ENCODE results near the gene PPP2R5E. TPM values are rescaled to one million over a fixed set of nuclear protein-coding genes. Genes with fewer than 3 reads are reported as not detected.

The PPP2R5E gene
- polyA plus RNA-seq, 3 donors, result 8.9 to 26.3 (median 15.1) TPM

DNA sequence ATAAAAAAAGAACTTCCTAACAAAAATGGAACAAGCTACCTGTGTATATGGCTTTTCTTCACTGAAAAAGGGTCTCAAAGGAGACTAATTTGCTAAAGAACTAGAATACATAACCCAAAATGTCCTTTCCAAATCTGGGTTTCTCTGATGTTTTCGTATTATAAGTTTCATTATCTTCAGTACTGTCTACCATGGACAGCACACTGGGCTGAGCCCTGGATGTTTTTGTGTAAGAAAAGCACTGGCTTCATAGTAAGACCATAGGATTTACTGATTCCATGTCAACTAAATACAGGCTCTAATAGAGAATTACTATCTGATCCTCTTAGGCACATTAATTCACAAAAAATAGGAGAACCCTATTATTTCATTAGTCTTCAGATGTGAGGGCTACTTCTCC lies 130.2 kb downstream of the PPP2R5E start:
- H3K4me1 ChIP-seq (ENCODE audit: control insufficient read depth in 1 of 2, insufficient read depth in 2 of 2, low read length in 2 of 2), result no peaks in the 10 kb centered on the region
- intact Hi-C loops (cut with micrococcal nuclease), result no loop called here
- Mint-ChIP-seq H3K36me3 (peaks cover 38% of the 10 kb centered on the region in 2 donors), H3K4me1 (no peaks in the 10 kb centered on the region), H3K9me3 (no peaks in the 10 kb centered on the region), H3K4me3 (no peak overlapping the region), H3K27ac (no peak overlapping the region), H3K27me3 (ENCODE audit: low read depth in 3 of 3) (peaks cover 0 to 1% (median 0%) of the 10 kb centered on the region in 3 donors)
- H3K79me2 ChIP-seq (ENCODE audit: insufficient read depth, low read length), result no peaks in the 10 kb centered on the region
- WGBS (ENCODE audit: insufficient coverage), result no CpG with 5 or more reads among the region's 1 CpG
- no peaks in the 10 kb centered on the region for H3K27me3 ChIP-seq (ENCODE audit: control insufficient read depth in 2 of 2, insufficient read depth in 2 of 2, low read length in 2 of 2)
- TF ChIP-seq, protein P1, sequence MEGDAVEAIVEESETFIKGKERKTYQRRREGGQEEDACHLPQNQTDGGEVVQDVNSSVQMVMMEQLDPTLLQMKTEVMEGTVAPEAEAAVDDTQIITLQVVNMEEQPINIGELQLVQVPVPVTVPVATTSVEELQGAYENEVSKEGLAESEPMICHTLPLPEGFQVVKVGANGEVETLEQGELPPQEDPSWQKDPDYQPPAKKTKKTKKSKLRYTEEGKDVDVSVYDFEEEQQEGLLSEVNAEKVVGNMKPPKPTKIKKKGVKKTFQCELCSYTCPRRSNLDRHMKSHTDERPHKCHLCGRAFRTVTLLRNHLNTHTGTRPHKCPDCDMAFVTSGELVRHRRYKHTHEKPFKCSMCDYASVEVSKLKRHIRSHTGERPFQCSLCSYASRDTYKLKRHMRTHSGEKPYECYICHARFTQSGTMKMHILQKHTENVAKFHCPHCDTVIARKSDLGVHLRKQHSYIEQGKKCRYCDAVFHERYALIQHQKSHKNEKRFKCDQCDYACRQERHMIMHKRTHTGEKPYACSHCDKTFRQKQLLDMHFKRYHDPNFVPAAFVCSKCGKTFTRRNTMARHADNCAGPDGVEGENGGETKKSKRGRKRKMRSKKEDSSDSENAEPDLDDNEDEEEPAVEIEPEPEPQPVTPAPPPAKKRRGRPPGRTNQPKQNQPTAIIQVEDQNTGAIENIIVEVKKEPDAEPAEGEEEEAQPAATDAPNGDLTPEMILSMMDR (IDR thresholded peaks at IDR 0.05), result no peak
- no peak for DNase-seq
- peaks cover 25 to 66% of the 10 kb centered on the region in 2 donors for H3K36me3 ChIP-seq (replicated peaks in 1 of 2; ENCODE audit: control insufficient read depth in 1 of 2, insufficient read depth in 2 of 2, low read length in 2 of 2)
- H2AFZ ChIP-seq (ENCODE audit: insufficient read depth, low read depth, low read length, poor library complexity, severe bottlenecking), result no peak overlapping the region
- H4K20me1 ChIP-seq (ENCODE audit: insufficient read depth, low read length), result no peaks in the 10 kb centered on the region
- no peak overlapping the region for H3K9ac ChIP-seq (ENCODE audit: insufficient read depth, low read length, poor library complexity, severe bottlenecking)
- no peak overlapping the region for H3K4me2 ChIP-seq (replicated peaks; ENCODE audit: extremely low read depth, low read length, poor library complexity, severe bottlenecking)
- no peaks in the 10 kb centered on the region for H3K9me3 ChIP-seq (replicated peaks in 1 of 2; ENCODE audit: control insufficient read depth in 1 of 2, insufficient read depth in 1 of 2, low read length in 2 of 2)
- H3K4me3 ChIP-seq (replicated peaks in 1 of 3; ENCODE audit: low read depth in 2 of 3, low read length in 3 of 3), result no peak overlapping the region
- H3K27ac ChIP-seq (ENCODE audit: low read depth in 1 of 2, low read length in 2 of 2), result no peak overlapping the region

DNA sequence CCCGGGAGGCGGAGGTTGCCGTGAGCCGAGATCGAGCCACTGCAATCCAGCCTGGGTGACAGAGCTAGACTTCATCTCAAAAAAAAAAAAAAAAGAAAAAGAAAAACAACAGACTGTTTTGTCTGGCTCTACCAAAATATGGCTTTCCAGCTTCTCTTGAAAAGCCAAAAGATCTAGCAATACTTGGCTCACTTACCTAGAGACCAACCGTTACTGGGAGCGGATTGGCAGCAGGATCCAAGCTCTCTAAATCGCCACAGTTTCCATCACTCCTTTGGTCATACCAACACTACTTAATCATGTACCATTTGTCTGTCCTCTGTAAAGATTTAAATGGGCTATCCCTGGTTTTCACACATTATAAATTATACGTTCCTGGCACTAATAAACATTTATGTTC lies 136.8 kb downstream of the PPP2R5E start:
- H3K27me3 Mint-ChIP-seq (ENCODE audit: low read depth in 3 of 3), result no peaks in the 10 kb centered on the region
- Histone ChIP-seq H3K4me3 (replicated peaks in 1 of 3; ENCODE audit: low read depth in 2 of 3, low read length in 3 of 3) (no peak overlapping the region), H3K27ac (ENCODE audit: low read depth in 1 of 2, low read length in 2 of 2) (no peak overlapping the region), H2AFZ (ENCODE audit: insufficient read depth, low read depth, low read length, poor library complexity, severe bottlenecking) (no peak overlapping the region), H3K9me3 (replicated peaks in 1 of 2; ENCODE audit: control insufficient read depth in 1 of 2, insufficient read depth in 1 of 2, low read length in 2 of 2) (no peaks in the 10 kb centered on the region), H3K36me3 (replicated peaks in 1 of 2; ENCODE audit: control insufficient read depth in 1 of 2, insufficient read depth in 2 of 2, low read length in 2 of 2) (peaks cover 9 to 46% of the 10 kb centered on the region in 2 donors), H3K79me2 (ENCODE audit: insufficient read depth, low read length) (no peaks in the 10 kb centered on the region), H3K9ac (ENCODE audit: insufficient read depth, low read length, poor library complexity, severe bottlenecking) (no peak overlapping the region), H3K4me2 (replicated peaks; ENCODE audit: extremely low read depth, low read length, poor library complexity, severe bottlenecking) (no peak overlapping the region), H3K27me3 (ENCODE audit: control insufficient read depth in 2 of 2, insufficient read depth in 2 of 2, low read length in 2 of 2) (no peaks in the 10 kb centered on the region), H4K20me1 (ENCODE audit: insufficient read depth, low read length) (peaks cover 6% of the 10 kb centered on the region), H3K4me1 (ENCODE audit: control insufficient read depth in 1 of 2, insufficient read depth in 2 of 2, low read length in 2 of 2) (no peaks in the 10 kb centered on the region)
- intact Hi-C loops (cut with micrococcal nuclease), result no loop called here
- 100% methylated on average over 8 of the region's 9 CpGs for WGBS (ENCODE audit: insufficient coverage)
- H3K4me3 Mint-ChIP-seq, result no peak overlapping the region
- H3K9me3 Mint-ChIP-seq, result no peaks in the 10 kb centered on the region
- no peaks in the 10 kb centered on the region for H3K4me1 Mint-ChIP-seq
- TF ChIP-seq, protein P1 (IDR thresholded peaks at IDR 0.05), result no peak
- peaks cover 32 to 46% of the 10 kb centered on the region in 2 donors for H3K36me3 Mint-ChIP-seq
- DNase-seq, result no peak
- H3K27ac Mint-ChIP-seq, result no peak overlapping the region
